SK-N-MC (cell line): ENCODE data around the gene CLCN5.

Experiments
- EZH2 ChIP-seq: fragments of 200-600 bp; sonication (generic); IDR thresholded peaks from one replicate; pipeline ENCODE4 v1.6.1; 2017; ENCODE audit warnings: antibody characterized with exemption
- POLR2AphosphoS5 ChIP-seq: IDR thresholded peaks from 2 replicates; pipeline ENCODE4 v1.6.1; 2012; ENCODE audit warnings: mild to moderate bottlenecking, low read depth, low read length, borderline replicate concordance

DNA sequence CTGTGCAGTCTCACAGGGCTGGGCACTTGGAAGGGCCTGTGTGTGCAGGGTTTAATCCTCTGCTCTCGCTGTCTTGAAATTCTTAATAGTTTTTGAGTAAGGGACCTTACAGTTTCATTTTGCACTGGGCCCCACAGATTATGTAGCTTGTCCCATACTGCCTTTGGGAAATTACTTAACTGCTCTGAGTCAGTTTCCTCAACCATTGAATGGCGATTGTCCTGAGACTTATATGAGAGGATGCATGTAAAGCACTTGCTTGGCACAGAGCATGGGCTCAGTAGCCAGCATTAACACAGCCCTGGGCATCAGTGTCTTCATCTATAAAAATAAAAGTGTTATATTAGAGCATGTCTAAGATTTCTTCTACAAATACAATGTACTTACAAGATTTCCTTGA is 55.8 kb downstream of the CLCN5 start:
- TF ChIP-seq EZH2 (no peak), POLR2AphosphoS5 (no peak)
